ENCODE data around the gene CNGA2.
"Not testable (repeated sequence)": the region's sequence is repeated elsewhere in the genome, so short reads cannot be mapped to it uniquely, and the experiment has no call there.

DNA sequence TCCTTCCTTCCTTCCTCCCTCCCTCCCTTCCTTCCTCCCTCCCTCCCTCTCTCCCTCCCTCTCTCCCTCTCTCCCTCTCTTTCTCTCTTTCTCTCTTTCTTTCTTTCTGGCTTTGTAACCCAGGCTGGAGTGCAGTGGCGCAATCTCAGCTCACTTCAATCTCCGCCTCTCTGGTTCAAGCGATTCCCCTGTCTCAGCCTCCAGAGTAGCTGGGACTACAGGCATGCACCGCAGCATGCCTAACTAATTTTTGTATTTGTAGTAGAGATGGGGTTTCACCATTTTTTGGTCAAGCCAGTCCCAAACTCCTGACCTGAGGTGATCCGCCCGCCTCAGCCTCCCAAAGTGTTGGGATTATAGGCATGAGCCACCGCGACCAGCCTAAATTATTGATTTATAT, 37.5 kb upstream of the CNGA2 start:
- TF ChIP-seq FOXK2 (IDR thresholded peaks at IDR 0.05); ATF7 (IDR thresholded peaks at IDR 0.05; ENCODE audit: low read depth): not testable (repeated sequence)
- TF ChIP-seq, protein P1, sequence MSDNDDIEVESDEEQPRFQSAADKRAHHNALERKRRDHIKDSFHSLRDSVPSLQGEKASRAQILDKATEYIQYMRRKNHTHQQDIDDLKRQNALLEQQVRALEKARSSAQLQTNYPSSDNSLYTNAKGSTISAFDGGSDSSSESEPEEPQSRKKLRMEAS (IDR thresholded peaks at IDR 0.05; ENCODE audit: low read depth, low read length) = not testable (repeated sequence)

Data from GM12878 (cell line).